ENCODE results near the gene MCC. TPM values are rescaled to one million over a fixed set of nuclear protein-coding genes. Genes with fewer than 3 reads are reported as not detected.

The MCC gene
- total RNA-seq, 1 experiment from 2014 or later: 0.60 TPM

DNA sequence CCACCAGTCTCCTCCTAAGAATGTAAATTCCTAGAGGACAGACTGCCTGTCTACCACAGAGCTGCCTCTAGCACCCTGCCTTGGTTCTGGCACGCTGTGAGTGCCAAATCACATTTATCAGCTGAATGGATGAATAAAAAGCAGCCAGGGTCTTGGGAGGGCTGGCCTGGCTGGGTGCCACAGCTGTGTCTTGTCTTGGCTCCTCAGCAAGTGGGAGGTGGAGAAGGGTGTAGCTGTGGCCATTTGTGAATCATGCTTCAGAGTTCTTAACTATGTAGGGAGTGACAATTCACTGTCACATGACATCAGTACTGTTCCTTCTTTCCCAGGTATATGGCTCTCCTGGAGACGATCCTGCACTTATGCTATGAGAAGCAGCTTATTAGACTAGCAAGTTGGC, 441.0 kb downstream of the MCC start:
- H3K27me3 ChIP-seq (replicated peaks; ENCODE audit: insufficient read depth, low read depth, low read length, poor library complexity): no peaks in the 10 kb centered on the region
- H3K27ac ChIP-seq (ENCODE audit: low read depth, low read length, poor library complexity, severe bottlenecking): no peak overlapping the region
- no peak for TF ChIP-seq EZH2 (IDR thresholded peaks at IDR 0.05; ENCODE audit: borderline replicate concordance, low read depth, low read length, poor library complexity, severe bottlenecking)
- TF ChIP-seq, protein P1, sequence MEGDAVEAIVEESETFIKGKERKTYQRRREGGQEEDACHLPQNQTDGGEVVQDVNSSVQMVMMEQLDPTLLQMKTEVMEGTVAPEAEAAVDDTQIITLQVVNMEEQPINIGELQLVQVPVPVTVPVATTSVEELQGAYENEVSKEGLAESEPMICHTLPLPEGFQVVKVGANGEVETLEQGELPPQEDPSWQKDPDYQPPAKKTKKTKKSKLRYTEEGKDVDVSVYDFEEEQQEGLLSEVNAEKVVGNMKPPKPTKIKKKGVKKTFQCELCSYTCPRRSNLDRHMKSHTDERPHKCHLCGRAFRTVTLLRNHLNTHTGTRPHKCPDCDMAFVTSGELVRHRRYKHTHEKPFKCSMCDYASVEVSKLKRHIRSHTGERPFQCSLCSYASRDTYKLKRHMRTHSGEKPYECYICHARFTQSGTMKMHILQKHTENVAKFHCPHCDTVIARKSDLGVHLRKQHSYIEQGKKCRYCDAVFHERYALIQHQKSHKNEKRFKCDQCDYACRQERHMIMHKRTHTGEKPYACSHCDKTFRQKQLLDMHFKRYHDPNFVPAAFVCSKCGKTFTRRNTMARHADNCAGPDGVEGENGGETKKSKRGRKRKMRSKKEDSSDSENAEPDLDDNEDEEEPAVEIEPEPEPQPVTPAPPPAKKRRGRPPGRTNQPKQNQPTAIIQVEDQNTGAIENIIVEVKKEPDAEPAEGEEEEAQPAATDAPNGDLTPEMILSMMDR (conservative IDR thresholded peaks at IDR 0.05; ENCODE audit: low read depth, low read length): no peak
- BruUV-seq (replicated peaks): no TSS peak
- no peaks in the 10 kb centered on the region for H3K9me3 ChIP-seq (ENCODE audit: low read depth, low read length, poor library complexity, severe bottlenecking)
- POLR2A ChIA-PET (ENCODE audit: low non-redundant PET): no interaction called here
- no peak overlapping the region for H3K4me3 ChIP-seq (ENCODE audit: low read depth, low read length, poor library complexity, severe bottlenecking)
- no peaks in the 10 kb centered on the region for H3K4me1 ChIP-seq (ENCODE audit: insufficient read depth, low read length, poor library complexity, severe bottlenecking)
- peak; percentile 23 for DNase-seq (ENCODE audit: low spot score)
- CTCF ChIA-PET: no interaction called here
- no peaks in the 10 kb centered on the region for H3K36me3 ChIP-seq (ENCODE audit: insufficient read depth, low read length, poor library complexity, severe bottlenecking)
- intact Hi-C loops (cut with micrococcal nuclease; ENCODE audit: unreplicated experiment): no loop called here

DNA sequence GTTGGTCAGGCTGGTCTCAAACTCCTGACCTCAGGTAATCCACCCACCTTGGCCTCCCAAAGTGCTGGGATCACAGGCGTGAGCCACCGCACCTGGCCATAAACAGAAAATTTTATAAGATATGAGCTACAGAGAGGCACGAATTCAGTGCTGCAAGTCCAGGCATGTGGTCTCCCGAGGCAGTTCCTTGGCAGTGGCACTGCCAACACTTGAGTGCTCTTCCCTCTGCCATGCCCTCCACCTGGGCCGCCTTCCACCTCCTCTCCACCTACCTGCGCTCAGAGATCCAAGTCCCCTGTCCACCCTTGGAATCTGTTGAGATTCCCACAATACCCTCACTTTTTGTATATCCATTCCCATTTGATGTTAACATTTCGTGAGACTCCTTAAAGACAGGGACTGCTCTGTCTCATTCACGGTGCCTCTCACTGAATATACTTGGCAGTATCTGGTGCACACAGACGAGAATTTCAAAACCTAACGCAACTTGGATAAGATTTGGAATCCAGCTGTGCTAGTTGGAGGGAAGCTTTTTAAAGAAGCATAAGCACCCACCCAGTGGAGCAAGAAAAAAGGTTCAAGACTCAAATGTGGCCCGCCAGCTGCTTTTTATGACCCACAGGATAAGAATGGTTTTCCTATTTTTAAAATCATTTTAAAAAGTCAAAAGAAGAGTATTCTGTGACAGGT, 443.3 kb downstream of the MCC start:
- H3K9me3 ChIP-seq (ENCODE audit: low read depth, low read length, poor library complexity, severe bottlenecking): no peaks in the 10 kb centered on the region
- no peaks in the 10 kb centered on the region for H3K4me1 ChIP-seq (ENCODE audit: insufficient read depth, low read length, poor library complexity, severe bottlenecking)
- CTCF ChIA-PET: no interaction called here
- intact Hi-C loops (cut with micrococcal nuclease; ENCODE audit: unreplicated experiment): no loop called here
- H3K27me3 ChIP-seq (replicated peaks; ENCODE audit: insufficient read depth, low read depth, low read length, poor library complexity): no peaks in the 10 kb centered on the region
- no peak overlapping the region for H3K27ac ChIP-seq (ENCODE audit: low read depth, low read length, poor library complexity, severe bottlenecking)
- POLR2A ChIA-PET (ENCODE audit: low non-redundant PET): no interaction called here
- no peaks in the 10 kb centered on the region for H3K36me3 ChIP-seq (ENCODE audit: insufficient read depth, low read length, poor library complexity, severe bottlenecking)
- no peak overlapping the region for H3K4me3 ChIP-seq (ENCODE audit: low read depth, low read length, poor library complexity, severe bottlenecking)
- TF ChIP-seq, protein P1 (conservative IDR thresholded peaks at IDR 0.05; ENCODE audit: low read depth, low read length): no peak
- TF ChIP-seq EZH2 (IDR thresholded peaks at IDR 0.05; ENCODE audit: borderline replicate concordance, low read depth, low read length, poor library complexity, severe bottlenecking): no peak
- BruUV-seq (replicated peaks): no TSS peak
- no peak for DNase-seq (ENCODE audit: low spot score)

DNA sequence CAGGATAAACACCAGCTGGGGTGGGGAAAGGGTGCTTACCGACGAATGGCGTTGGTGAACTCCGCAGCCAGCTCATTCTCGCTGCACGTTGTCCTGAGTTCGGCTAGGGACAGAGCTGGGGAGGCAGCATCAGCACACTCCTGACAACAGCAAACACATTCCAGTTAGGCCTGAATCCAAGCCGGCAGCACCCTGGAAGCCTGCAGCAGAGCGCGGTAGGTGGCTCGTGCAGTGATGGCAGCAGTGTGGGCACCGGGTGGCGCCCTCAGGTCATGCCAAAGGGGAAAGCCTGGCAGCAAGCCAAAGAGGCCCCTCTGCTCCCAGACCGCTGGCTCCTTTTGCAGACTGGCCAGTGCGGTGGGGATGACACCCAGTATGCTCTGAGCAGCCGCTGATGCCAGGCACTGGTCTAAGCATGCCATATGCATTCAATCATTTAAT, 444.7 kb downstream of the MCC start:
- no peak overlapping the region for H3K27ac ChIP-seq (ENCODE audit: low read depth, low read length, poor library complexity, severe bottlenecking)
- intact Hi-C loops (cut with micrococcal nuclease; ENCODE audit: unreplicated experiment): no loop called here
- POLR2A ChIA-PET (ENCODE audit: low non-redundant PET): no interaction called here
- TF ChIP-seq EZH2 (IDR thresholded peaks at IDR 0.05; ENCODE audit: borderline replicate concordance, low read depth, low read length, poor library complexity, severe bottlenecking): no peak
- TF ChIP-seq, protein P1 (conservative IDR thresholded peaks at IDR 0.05; ENCODE audit: low read depth, low read length): peak; percentile 35
- CTCF ChIA-PET: no interaction called here
- H3K4me1 ChIP-seq (ENCODE audit: insufficient read depth, low read length, poor library complexity, severe bottlenecking): no peaks in the 10 kb centered on the region
- no TSS peak for BruUV-seq (replicated peaks)
- H3K27me3 ChIP-seq (replicated peaks; ENCODE audit: insufficient read depth, low read depth, low read length, poor library complexity): no peaks in the 10 kb centered on the region
- DNase-seq (ENCODE audit: low spot score): no peak
- H3K36me3 ChIP-seq (ENCODE audit: insufficient read depth, low read length, poor library complexity, severe bottlenecking): no peaks in the 10 kb centered on the region
- H3K9me3 ChIP-seq (ENCODE audit: low read depth, low read length, poor library complexity, severe bottlenecking): no peaks in the 10 kb centered on the region
- no peak overlapping the region for H3K4me3 ChIP-seq (ENCODE audit: low read depth, low read length, poor library complexity, severe bottlenecking)

All from A673 (cell line).